H9 (cell line): ENCODE data around the gene RPS19BP1. TPM values are rescaled to one million over a fixed set of nuclear protein-coding genes. Genes with fewer than 3 reads are reported as not detected.
A peak's percentile ranks its signal among the peaks of the same experiment; 100 is the strongest.

Source experiments
- DNase-seq: peaks from one replicate; pipeline ENCODE4 v3.0.0-alpha.2; 2017
- H2AFZ ChIP-seq: one replicate; pipeline ENCODE4 v1.6.1; 2013; ENCODE audit warnings: mild to moderate bottlenecking, low read length, control low read depth, moderate library complexity
- H2AK5ac ChIP-seq: 2 replicates; pipeline ENCODE4 v1.6.1; 2013; ENCODE audit warnings: low read length, control low read depth, mixed read lengths; ENCODE audit not compliant: insufficient read length
- H2BK120ac ChIP-seq: one replicate; pipeline ENCODE4 v1.6.1; 2013; ENCODE audit warnings: low read depth, mild to moderate bottlenecking, low read length, control low read depth, inconsistent platforms; ENCODE audit not compliant: poor library complexity, severe bottlenecking
- H2BK12ac ChIP-seq: 2 replicates; pipeline ENCODE4 v1.6.1; 2013; ENCODE audit warnings: low read length, control low read depth, mixed read lengths, low read depth; ENCODE audit not compliant: insufficient read length
- H2BK15ac ChIP-seq: 2 replicates; pipeline ENCODE4 v1.6.1; 2013; ENCODE audit warnings: low read depth, low read length, control low read depth
- H2BK20ac ChIP-seq: one replicate; pipeline ENCODE4 v1.6.1; 2013; ENCODE audit warnings: low read depth, mild to moderate bottlenecking, low read length, control low read depth, inconsistent platforms; ENCODE audit not compliant: poor library complexity, severe bottlenecking
- H2BK5ac ChIP-seq: 2 replicates; pipeline ENCODE4 v1.6.1; 2013; ENCODE audit warnings: low read length, control low read depth, mixed read lengths; ENCODE audit not compliant: insufficient read length
- H3K14ac ChIP-seq: 2 replicates; pipeline ENCODE4 v1.6.1; 2013; ENCODE audit warnings: low read length, control low read depth; ENCODE audit not compliant: insufficient read depth
- H3K18ac ChIP-seq: 2 replicates; pipeline ENCODE4 v1.6.1; 2013; ENCODE audit warnings: low read depth, mild to moderate bottlenecking, mixed read lengths, low read length, control low read depth; ENCODE audit not compliant: insufficient read length
- H3K23ac ChIP-seq: 2 replicates; pipeline ENCODE4 v1.6.1; 2013; ENCODE audit warnings: low read length, control low read depth, mixed read lengths, low read depth; ENCODE audit not compliant: insufficient read length
- H3K23me2 ChIP-seq: 2 replicates; pipeline ENCODE4 v1.6.1; 2013; ENCODE audit warnings: low read depth, mild to moderate bottlenecking, mixed read lengths, low read length, control low read depth; ENCODE audit not compliant: insufficient read length, poor library complexity, severe bottlenecking
- H3K27ac ChIP-seq: 2 replicates; pipeline ENCODE4 v1.5.1; 2013; ENCODE audit warnings: low read length, control low read depth, mixed read lengths, low read depth; ENCODE audit not compliant: insufficient read length
- H3K27me3 ChIP-seq: 2 replicates; pipeline ENCODE4 v1.6.1; 2013; ENCODE audit warnings: low read length, control low read depth, inconsistent platforms; ENCODE audit not compliant: insufficient read depth
- H3K4ac ChIP-seq: 2 replicates; pipeline ENCODE4 v1.6.1; 2013; ENCODE audit warnings: low read depth, mild to moderate bottlenecking, control low read depth, inconsistent platforms, low read length, moderate library complexity
- H3K4me1 ChIP-seq: 2 replicates; pipeline ENCODE4 v1.6.1; 2013; ENCODE audit warnings: low read length, control low read depth, inconsistent platforms; ENCODE audit not compliant: insufficient read depth
- H3K4me2 ChIP-seq: 2 replicates; pipeline ENCODE4 v1.6.1; 2013; ENCODE audit warnings: low read length, control low read depth, mixed read lengths; ENCODE audit not compliant: insufficient read length, insufficient read depth
- H3K56ac ChIP-seq: 2 replicates; pipeline ENCODE4 v1.6.1; 2013; ENCODE audit warnings: low read depth, mild to moderate bottlenecking, mixed read lengths, low read length, control low read depth; ENCODE audit not compliant: insufficient read length
- H3K79me1 ChIP-seq: 2 replicates; pipeline ENCODE4 v1.6.1; 2013; ENCODE audit warnings: low read depth, mild to moderate bottlenecking, moderate library complexity, low read length, control low read depth, inconsistent platforms; ENCODE audit not compliant: insufficient read depth, poor library complexity, severe bottlenecking
- H3K79me2 ChIP-seq: 2 replicates; pipeline ENCODE4 v1.6.1; 2013; ENCODE audit warnings: low read length, control low read depth, inconsistent platforms; ENCODE audit not compliant: insufficient read depth
- H3K9ac ChIP-seq: 2 replicates; pipeline ENCODE4 v1.6.1; 2013; ENCODE audit warnings: low read length, control low read depth, mixed read lengths; ENCODE audit not compliant: insufficient read length; ENCODE audit errors: extremely low read depth
- H3K9me3 ChIP-seq: one replicate; pipeline ENCODE4 v1.6.1; 2013; ENCODE audit warnings: low read depth, low read length, inconsistent platforms; ENCODE audit not compliant: control insufficient read depth
- H3T11ph ChIP-seq: one replicate; pipeline ENCODE4 v1.6.1; 2013; ENCODE audit warnings: mild to moderate bottlenecking, low read length, control low read depth, inconsistent platforms
- H4K20me1 ChIP-seq: one replicate; pipeline ENCODE4 v1.6.1; 2013; ENCODE audit not compliant: control insufficient read depth, insufficient read length, insufficient read depth
- H4K5ac ChIP-seq: 2 replicates; pipeline ENCODE4 v1.6.1; 2013; ENCODE audit warnings: low read depth, mild to moderate bottlenecking, mixed read lengths, low read length, control low read depth; ENCODE audit not compliant: insufficient read length
- H4K8ac ChIP-seq: replicated peaks from 2 replicates; pipeline ENCODE4 v1.6.1; 2013; ENCODE audit warnings: low read length, control low read depth, mixed read lengths, low read depth; ENCODE audit not compliant: insufficient read length
- H4K91ac ChIP-seq: 2 replicates; pipeline ENCODE4 v1.6.1; 2013; ENCODE audit warnings: low read depth, mild to moderate bottlenecking, moderate library complexity, mixed read lengths, low read length, control low read depth; ENCODE audit not compliant: insufficient read length
- H3K27ac Mint-ChIP-seq, 3 experiments: 2 replicates in 2 of 3; 3 replicates in 1 of 3; pipeline ENCODE4 v1.8.0; 2020 to 2021; ENCODE audit warnings: mixed read lengths in 3 of 3, mild to moderate bottlenecking in 1 of 3, moderate library complexity in 1 of 3
- H3K27me3 Mint-ChIP-seq: 2 replicates; pipeline ENCODE4 v1.8.0; 2021; ENCODE audit warnings: low read depth, mild to moderate bottlenecking, moderate library complexity, mixed read lengths
- H3K36me3 Mint-ChIP-seq, 3 experiments: 2 replicates in 2 of 3; 3 replicates in 1 of 3; pipeline ENCODE4 v1.8.0; 2020 to 2021; ENCODE audit warnings: low read depth in 3 of 3, mixed read lengths in 3 of 3; ENCODE audit not compliant: insufficient read depth in 1 of 3
- H3K4me1 Mint-ChIP-seq, 2 experiments: 2 replicates each; pipeline ENCODE4 v1.8.0; 2020; ENCODE audit warnings: mixed read lengths in 2 of 2
- H3K4me3 Mint-ChIP-seq, 2 experiments: 2 replicates in 1 of 2; 3 replicates in 1 of 2; pipeline ENCODE4 v1.8.0; 2020 to 2021; ENCODE audit warnings: mild to moderate bottlenecking in 2 of 2, mixed read lengths in 2 of 2, moderate library complexity in 1 of 2
- H3K9me3 Mint-ChIP-seq, 2 experiments: 2 replicates in 1 of 2; 3 replicates in 1 of 2; pipeline ENCODE4 v1.8.0; 2020; ENCODE audit warnings: mild to moderate bottlenecking in 2 of 2, mixed read lengths in 2 of 2, moderate library complexity in 1 of 2
- CTCF ChIP-seq: fragments of 200-600 bp; sonication (generic); conservative IDR thresholded peaks from 3 replicates; pipeline ENCODE4 v1.8.0; 2021; ENCODE audit warnings: antibody characterized with exemption, mild to moderate bottlenecking
- WGBS: extraction: QIAGEN DNeasy Blood & Tissue Kit; methylation state at CpG from one replicate; pipeline ENCODE4 v1.1.7; 2013; ENCODE audit warnings: missing lambda C conversion rate, low lambda C conversion rate, mixed read lengths; ENCODE audit not compliant: insufficient read length; ENCODE audit errors: extremely low coverage; 5-methylcytosine and 5-hydroxymethylcytosine counted together
- total RNA-seq: library from RNA; stranded (reverse); gene quantifications from 2 replicates; pipeline ENCODE4 v1.2.1, GENCODE V29; 2021

RPS19BP1 gene
- total RNA-seq, 1 experiment from 2014 or later = 65.0 TPM

DNA sequence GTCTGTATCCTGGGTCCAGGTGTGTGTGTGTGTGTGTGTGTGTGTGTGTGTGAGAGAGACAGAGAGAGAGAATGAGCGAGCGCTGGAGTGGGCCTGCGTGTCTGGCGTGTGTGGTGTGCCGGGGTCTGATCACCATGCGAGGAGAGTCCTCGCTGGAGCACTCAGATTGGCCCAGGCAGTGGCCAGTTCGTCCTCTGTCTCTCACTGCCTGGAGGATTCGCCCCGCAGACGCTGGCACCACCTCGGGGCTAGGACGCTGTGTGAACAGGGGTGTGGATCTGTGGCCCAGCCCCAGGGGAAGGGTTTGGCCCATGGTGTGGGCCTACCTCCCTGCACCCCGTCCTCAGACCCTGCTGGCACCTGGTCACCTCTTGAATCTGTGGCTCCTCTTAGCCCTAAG, 26.4 kb upstream of the RPS19BP1 start:
- Histone ChIP-seq H2BK12ac (no peak overlapping the region), H3K9ac (no peak overlapping the region), H2BK20ac (no peak overlapping the region), H3K4ac (no peak overlapping the region), H3K14ac (no peak overlapping the region; the same call in 1 of the 2 replicates), H3K79me1 (no peaks in the 10 kb centered on the region), H3K56ac (no peak overlapping the region), H3K23ac (no peak overlapping the region), H4K8ac (no peak overlapping the region), H3T11ph (no peak overlapping the region), H3K27ac (no peak overlapping the region), H2BK15ac (no peak overlapping the region), H3K27me3 (peaks cover 36% of the 10 kb centered on the region), H3K18ac (no peak overlapping the region), H2BK120ac (no peak overlapping the region), H3K9me3 (no peaks in the 10 kb centered on the region), H2AK5ac (no peak overlapping the region), H4K20me1 (no peaks in the 10 kb centered on the region), H3K79me2 (no peaks in the 10 kb centered on the region), H3K4me1 (no peaks in the 10 kb centered on the region), H2AFZ (no peak overlapping the region), H4K91ac (no peak overlapping the region), H4K5ac (no peak overlapping the region), H2BK5ac (no peak overlapping the region), H3K4me2 (no peak overlapping the region), H3K23me2 (peaks cover 4% of the 10 kb centered on the region)
- H3K4me1 Mint-ChIP-seq = peaks cover 9 to 17% of the 10 kb centered on the region in 2 experiments
- DNase-seq = no peak
- peaks cover 39% of the 10 kb centered on the region for H3K27me3 Mint-ChIP-seq
- no peaks in the 10 kb centered on the region; a peak in 1 of 7 replicates for H3K36me3 Mint-ChIP-seq
- peak overlapping the region in 1 of 2 experiments; percentile 71; a peak in 3 of 5 replicates for H3K4me3 Mint-ChIP-seq
- TF ChIP-seq CTCF = no peak
- no CpG with 5 or more reads among the region's 14 CpGs for WGBS
- H3K27ac Mint-ChIP-seq = no peak overlapping the region
- no peaks in the 10 kb centered on the region for H3K9me3 Mint-ChIP-seq
